ENCODE data around the gene FBXL2. TPM values are rescaled to one million over a fixed set of nuclear protein-coding genes. Genes with fewer than 3 reads are reported as not detected.
"Not testable (repeated sequence)": the region's sequence is repeated elsewhere in the genome, so short reads cannot be mapped to it uniquely, and the experiment has no call there.

The FBXL2 gene
- polyA plus RNA-seq, 3 donors: 28.3 to 31.4 (median 29.2) TPM

DNA sequence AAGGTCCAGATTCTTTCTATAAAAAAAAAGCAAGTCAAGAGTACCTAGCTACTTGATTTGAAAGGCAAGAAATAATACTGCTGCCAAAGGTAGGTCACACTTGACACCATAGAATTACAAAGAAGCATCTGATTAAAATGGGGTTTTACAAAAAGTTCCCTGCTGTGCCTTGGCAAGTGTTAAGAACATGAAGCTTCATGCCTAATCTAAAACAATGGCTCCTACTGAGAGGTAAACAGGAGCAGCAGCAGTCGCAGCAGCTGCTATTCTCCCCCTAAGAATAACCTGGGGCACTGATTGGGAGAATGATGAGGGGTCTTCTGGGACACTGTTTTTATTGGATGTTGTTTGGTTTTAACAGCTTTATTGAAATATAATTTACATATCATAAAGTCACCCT is 148.8 kb downstream of the FBXL2 start:
- no peak for DNase-seq (ENCODE audit: low read depth in 3 of 3, low spot score in 2 of 3)

DNA sequence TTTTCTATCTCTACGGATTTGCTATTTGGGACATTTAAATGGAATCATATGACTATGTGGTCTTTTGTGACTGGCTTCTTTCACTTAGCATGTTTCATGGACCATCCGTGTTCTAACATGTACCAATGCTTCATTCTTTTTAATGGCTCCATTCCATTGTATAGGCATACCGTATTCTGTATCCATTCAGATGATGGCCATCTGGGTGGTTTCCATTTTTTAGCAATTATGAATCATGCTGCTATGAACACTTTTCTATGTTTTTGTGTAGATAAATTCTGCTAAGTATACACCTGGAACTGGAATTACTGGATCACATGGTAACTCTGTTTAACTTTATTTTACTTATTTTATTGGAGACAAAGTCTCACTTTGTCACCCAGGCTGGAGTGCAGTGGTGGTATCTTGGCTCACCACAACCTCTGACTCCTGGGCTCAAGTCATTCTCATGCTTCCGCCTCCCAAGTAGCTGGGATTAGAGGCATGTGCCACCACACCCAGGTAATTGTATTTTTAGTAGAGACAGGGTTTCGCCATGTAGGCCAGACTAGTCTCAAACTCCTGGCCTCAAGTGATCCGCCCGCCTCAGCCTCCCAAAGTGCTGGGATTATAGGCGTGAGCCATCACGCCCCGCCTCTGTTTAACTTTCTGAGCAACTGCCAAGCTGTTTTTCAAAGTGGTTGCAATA is 149.5 kb downstream of the FBXL2 start:
- no peak for DNase-seq (ENCODE audit: low read depth in 3 of 3, low spot score in 2 of 3)

DNA sequence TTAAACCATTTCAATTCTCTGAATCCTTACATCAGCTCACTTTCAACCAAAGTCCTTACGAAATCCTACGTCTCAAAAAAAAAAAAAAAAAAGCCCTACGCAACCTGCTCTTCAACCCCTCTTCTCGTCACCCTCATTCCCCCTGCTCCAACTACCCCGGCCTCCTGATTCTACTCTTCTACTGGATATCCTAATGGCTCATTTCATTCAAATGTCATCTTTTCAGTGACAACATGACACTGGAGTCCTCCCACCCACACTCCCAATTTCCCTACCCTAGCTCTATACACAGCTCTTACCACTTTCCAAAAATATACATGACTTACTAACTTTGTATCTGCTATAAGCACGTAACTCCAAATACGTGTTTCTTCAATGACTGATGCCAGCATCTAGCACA is 151.5 kb downstream of the FBXL2 start:
- no peak for DNase-seq (ENCODE audit: low read depth in 3 of 3, low spot score in 2 of 3)

DNA sequence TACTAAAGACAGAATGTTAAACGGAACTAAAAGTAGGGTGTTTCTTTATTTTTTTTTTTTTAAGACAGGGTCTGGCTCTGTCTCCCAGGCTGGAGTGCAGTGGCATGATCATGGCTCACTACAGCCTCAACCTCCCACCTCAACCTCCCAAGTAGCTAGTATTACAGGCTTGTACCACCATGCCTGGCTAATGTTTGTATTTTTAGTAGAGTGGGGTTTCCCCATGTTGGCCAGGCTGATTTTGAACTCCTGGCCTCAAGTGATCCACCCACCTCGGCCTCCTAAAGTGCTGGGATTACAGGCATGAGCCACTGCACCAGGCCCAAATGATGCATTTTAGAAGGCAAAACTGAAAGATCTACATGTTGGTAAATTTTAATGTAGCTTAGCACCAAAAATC is 152.1 kb downstream of the FBXL2 start:
- not testable (repeated sequence) for DNase-seq (ENCODE audit: low read depth in 3 of 3, low spot score in 2 of 3)

DNA sequence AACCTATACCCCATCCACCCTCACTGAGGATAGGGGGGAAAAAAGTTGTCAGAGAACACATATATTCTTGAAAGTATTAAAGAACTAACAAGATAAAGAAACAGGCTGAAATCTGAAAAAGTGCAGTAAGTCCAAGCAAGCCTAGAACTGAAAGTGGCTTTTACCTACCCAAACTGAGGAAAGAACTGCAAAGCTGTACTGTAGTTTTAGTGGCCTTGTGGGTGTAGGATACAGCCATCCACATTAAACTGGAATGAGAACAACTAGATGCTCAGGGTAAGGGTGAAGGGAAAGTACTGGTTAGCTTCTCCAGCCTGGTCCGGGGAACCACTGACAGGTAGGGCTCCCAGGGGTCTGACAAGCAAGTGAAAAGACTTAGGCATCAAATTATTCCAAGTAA is 152.8 kb downstream of the FBXL2 start:
- no peak for DNase-seq (ENCODE audit: low read depth in 3 of 3, low spot score in 2 of 3)

DNA sequence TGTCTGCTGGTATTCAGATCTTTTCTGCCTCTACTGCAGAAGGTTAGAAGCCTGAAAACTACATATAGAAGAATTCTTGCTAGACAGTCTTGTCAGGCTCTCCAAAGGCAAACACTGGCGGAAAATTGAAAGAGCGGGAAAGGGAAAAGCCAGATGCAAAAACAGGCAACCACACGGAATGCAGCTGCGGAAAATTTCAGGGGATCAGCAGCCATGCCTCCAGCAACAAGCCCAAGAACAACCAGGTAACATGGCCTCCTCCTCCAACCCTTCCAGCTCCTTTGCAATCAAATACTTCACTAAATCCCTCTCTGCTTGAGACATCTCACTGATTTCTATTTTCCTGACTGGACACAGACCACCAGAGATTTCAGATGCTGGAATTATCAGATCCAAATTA is 153.3 kb downstream of the FBXL2 start:
- DNase-seq (ENCODE audit: low read depth in 3 of 3, low spot score in 2 of 3): no peak

DNA sequence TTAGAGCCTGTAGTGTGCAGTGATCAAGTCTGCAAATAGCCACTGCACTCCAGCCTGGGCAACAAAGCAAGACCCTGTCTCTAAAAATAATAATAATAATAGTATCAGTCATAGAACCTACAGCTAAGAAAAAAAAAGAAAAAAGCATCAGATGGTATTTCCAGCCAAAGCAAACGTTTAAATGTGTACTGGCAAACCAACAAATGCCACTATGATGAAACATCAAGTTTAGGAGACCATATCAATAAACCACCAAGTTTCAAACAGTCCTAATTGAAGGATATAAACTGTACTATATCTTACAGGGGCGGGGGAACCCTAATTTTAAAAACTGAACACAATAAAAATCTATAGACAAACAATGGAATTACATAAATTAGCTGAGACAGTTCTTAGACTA is 156.6 kb downstream of the FBXL2 start:
- no peak for DNase-seq (ENCODE audit: low read depth in 3 of 3, low spot score in 2 of 3)

Other genes with a start within 250 kb of the FBXL2 start
- 100 to 1,000 TPM in 2 of 3 donors, 10 to 100 TPM in 1; 97.4 to 112 (median 104) TPM for gene GLB1, start 180.3 kb upstream of the FBXL2 start, polyA plus RNA-seq (ENCODE audit: insufficient read length in 3 of 3)
- gene TMPPE, start 180.3 kb upstream of the FBXL2 start, polyA plus RNA-seq (ENCODE audit: insufficient read length in 3 of 3): 1 to 10 TPM; 1.5 to 1.8 (median 1.6) TPM
- 100 to 1,000 TPM; 172 to 191 (median 178) TPM for gene CRTAP, start 163.4 kb upstream of the FBXL2 start, polyA plus RNA-seq (ENCODE audit: insufficient read length in 3 of 3)
- 1 to 10 TPM; 5.0 to 5.6 (median 5.3) TPM for gene SUSD5, start 58.6 kb upstream of the FBXL2 start, polyA plus RNA-seq (ENCODE audit: insufficient read length in 3 of 3)
- 100 to 1,000 TPM in 2 of 3 donors, 10 to 100 TPM in 1; 94.0 to 113 (median 101) TPM for gene UBP1, start 163.0 kb downstream of the FBXL2 start, polyA plus RNA-seq (ENCODE audit: insufficient read length in 3 of 3)